HG02610 (cell line): ENCODE results near the gene SLC37A4.
A peak's percentile ranks its signal among the peaks of the same experiment; 100 is the strongest.
"Not testable (repeated sequence)": the region's sequence is repeated elsewhere in the genome, so short reads cannot be mapped to it uniquely, and the experiment has no call there.

Experiments
- ATAC-seq: cut with Tn5 transposase; IDR thresholded peaks from one replicate; pipeline ENCODE4 v1.9.1; 2021; ENCODE audit warnings: mild to moderate bottlenecking, moderate library complexity; ENCODE audit not compliant: unreplicated experiment

SLC37A4 gene

GRCh38 chr11:119018074-119018938 is 12.4 kb downstream of the SLC37A4 start, which contains the start of the genes RPS25 and TRAPPC4:
TSS of gene RPS25 (minus strand) at chr11:119018343. CDS start at chr11:119018284, 59 bp downstream.
TSS of gene TRAPPC4 (plus strand) at chr11:119018766. CDS start at chr11:119018796, 30 bp downstream.
- ATAC-seq = peak; percentile 80

GRCh38 chr11:119017377-119017776 is 13.3 kb downstream of the SLC37A4 start:
- ATAC-seq = not testable (repeated sequence)

GRCh38 chr11:119016216-119017009 is 14.3 kb downstream of the SLC37A4 start:
- no peak for ATAC-seq

DNA sequence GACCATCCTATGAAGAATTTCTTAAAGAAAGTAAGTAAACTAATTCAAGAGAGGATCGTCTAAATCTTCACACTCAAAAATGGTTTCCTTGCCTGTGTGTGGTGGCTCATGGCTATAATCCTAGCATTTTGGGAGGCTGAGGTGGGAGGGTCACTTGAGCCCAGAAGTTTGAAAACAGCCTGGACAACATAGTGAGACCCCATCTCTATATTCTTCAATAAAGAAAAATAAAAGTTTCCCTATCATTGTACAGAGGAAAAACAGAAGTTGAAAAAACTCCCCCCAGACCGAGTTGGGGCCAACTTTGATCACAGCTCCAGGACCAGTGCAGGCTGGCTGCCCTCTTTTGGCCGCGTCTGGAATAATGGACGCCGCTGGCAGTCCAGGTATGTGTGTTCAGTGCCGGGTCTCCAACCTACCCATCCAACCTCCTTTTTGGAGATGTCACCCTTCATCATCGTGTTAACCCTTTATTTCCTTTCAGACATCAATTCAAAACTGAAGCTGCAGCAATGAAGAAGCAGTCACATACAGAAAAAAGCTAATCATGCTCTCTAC is 15.5 kb downstream of the SLC37A4 start:
- ATAC-seq = no peak

GRCh38 chr11:119014209-119014924 is 16.3 kb downstream of the SLC37A4 start:
- no peak for ATAC-seq

- ATAC-seq = no peak
Measured at GRCh38 chr11:119012629-119013170, 18.0 kb downstream of the SLC37A4 start.

GRCh38 chr11:119011476-119012053 is 19.1 kb downstream of the SLC37A4 start:
- no peak for ATAC-seq

DNA sequence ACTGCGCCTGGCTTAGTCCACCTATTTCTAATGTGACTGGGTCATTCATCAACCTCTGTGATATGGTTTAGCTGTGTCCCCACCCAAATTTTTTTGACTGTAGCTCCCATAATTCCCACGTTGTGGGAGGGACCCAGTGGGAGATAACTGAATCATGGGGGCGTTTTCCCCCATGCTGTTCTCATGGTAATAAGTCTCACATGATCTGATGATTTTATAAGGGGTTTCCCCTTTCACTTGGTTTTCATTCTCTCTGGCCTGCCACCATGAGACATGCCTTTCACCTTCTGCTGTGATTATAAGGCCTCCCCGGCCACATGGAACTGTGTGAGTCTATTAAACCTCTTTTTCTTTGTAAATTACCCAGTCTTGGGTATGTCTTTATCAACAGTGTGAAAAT is 24.0 kb downstream of the SLC37A4 start:
- ATAC-seq = no peak

GRCh38 chr11:119000906-119001305 is 29.8 kb downstream of the SLC37A4 start:
- ATAC-seq = no peak

- no peak for ATAC-seq
Measured at GRCh38 chr11:118998822-118999221, 31.9 kb downstream of the SLC37A4 start.

DNA sequence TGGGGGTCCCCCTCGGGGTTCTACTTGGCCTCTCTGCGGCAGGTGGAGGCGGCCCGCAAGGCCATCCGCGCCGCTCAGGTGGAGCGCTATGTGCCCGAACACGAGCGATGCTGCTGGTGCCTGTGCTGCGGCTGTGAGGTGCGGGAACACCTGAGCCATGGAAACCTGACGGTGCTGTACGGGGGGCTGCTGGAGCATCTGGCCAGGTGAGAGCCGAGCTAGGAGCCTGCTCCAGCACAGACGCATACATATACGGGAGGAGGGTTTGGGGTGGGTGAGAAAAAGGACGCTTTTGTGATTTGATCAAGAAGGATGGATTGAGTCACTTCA is 32.3 kb downstream of the SLC37A4 start:
- no peak for ATAC-seq

DNA sequence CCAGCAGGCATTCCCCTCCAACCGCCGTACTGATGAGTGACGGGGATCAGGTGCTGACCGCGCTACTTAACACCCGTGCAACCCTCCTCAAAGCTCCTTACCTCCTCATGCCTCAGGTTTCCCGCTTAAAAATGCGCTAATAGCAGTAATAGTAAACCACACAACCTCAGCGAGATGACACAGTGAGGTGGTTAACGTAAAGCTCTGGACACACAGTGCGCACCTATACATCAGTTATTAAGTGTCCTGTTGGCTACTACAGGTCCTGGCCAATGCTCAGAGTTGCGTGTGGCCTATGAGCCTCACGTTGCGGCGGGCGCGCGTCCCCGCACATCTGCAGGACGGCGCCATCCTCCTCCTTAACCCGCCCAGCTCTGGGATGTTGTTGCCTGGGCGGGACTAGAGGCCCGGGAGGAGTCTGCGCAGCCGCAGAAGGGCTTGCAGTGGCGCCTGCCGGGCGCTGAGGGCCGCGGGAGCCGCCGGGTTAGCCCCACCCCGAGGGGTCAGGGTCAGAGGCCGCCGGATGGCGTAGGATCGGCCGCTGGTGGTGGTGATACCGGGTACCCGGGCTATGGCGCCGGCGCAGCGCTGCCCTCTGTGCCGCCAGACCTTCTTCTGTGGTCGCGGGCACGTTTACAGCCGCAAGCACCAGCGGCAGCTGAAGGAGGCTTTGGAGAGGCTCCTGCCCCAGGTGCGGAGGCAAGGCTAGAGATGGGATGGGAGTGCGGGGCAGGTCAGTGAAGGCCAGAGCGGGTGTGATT is 32.9 kb downstream of the SLC37A4 start, which contains the start of gene CENATAC:
Gene CENATAC, plus strand, starts transcription at position 512 of the 761 bp plus-strand sequence. Its CDS starts 60 bp downstream, at position 572.
- ATAC-seq = peak; percentile 87

DNA sequence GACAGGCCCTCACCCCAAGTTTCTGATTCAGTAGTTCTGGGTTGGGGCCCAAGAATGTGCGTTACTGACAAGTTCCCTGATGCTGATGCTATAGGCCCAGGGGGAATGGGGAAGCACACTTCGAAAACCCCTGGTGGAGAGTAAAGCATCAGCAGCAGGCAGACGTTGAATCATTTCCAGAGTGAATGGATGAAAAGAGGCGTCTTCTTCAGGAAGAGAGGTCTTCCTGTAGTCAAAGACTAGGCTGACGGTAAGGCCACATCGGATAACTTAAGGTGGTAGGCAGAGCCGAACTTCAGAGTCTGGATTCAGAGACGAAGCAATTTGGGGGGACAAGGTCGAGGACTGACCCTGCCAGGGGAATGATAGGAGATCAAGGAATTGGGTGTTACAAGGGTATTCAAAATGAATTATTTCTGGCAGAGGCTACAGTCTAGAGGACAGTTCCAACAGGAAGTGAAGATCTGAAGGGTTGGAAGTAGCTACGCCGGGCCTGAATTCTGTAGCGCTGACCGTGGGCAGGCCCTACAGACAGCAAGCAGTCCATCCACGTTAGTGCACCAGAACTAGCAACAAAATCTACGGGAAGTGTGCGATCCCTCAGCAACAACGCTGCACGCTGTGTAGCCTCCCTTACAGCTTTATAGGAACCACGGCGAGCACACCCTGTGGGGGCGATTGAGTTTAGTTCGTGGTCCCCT is 33.6 kb downstream of the SLC37A4 start:
- peak; percentile 33 for ATAC-seq

- ATAC-seq = not testable (repeated sequence)
Measured at GRCh38 chr11:118991486-118992038, 39.1 kb downstream of the SLC37A4 start.

DNA sequence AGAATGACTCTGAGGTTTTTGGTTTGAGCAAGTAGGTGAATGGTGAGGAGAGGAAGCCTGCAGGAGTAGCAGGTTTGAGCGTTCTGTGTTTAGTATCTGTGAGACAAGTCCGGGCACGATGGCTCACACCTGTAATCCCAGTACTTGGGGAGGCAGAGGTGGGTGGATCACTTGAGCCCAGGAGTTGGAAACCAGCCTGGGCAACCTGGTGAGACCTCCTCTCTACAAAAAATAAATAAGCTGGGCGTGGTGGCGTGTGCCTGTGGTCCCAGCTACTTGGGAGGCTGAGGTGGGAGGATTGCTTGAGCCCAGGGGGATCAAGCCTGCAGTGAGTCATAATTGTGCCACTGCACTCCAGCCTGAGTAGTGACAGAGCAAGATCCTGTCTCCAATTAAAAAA is 42.4 kb downstream of the SLC37A4 start:
- ATAC-seq = no peak

GRCh38 chr11:118984825-118985224 is 45.9 kb downstream of the SLC37A4 start:
- no peak for ATAC-seq

DNA sequence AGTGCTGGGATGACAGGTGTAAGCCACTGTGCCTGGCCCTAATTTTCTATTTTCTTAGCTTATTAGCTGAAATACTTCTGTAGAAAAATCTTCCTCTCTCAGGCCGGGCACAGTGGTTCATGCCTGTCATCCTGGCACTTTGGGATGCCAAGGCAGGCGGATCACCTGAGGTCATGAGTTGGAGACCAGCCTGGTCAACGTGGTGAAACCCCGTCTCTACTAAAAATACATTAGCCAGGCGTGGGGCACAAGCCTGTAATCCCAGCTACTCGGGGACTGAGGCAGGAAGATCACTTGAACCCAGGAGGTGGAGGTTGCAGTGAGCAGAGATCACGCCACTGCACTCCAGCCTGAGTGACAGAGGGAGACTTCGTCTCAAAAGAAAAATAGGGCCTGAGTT is 46.3 kb downstream of the SLC37A4 start:
- not testable (repeated sequence) for ATAC-seq

DNA sequence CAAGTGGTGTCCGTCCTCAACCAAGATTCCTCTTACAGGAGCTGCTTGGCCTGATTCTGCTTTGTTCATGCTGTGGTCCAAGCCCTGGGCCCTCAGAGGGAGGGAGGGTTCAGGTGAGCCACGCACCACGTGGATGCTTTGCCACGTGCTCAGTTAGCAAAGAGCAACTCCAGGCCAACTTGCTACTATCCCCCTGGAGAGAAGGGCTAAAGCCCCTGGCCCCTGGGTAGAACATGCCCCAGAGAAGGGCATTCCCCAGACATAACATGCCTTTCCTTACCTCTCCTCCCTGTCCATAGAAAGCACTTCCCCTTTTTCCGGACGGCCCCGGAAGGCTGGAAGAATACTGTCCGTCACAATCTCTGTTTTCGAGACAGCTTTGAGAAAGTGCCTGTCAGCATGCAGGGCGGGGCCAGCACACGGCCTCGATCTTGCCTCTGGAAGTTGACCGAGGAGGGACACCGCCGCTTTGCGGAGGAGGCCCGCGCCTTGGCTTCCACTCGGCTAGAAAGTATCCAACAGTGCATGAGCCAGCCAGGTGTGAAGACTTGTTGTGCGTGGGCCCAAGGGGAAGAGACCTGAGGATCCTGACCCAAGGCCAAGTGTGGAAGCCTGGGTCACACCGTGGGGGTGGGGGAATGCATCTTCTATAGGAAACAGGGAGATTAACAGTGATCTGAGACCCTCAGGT is 50.3 kb downstream of the SLC37A4 start:
- ATAC-seq = no peak
